ENCODE results near the gene ABCC2.
A peak's percentile ranks its signal among the peaks of the same experiment; 100 is the strongest.
"Not testable (repeated sequence)": the region's sequence is repeated elsewhere in the genome, so short reads cannot be mapped to it uniquely, and the experiment has no call there.

The ABCC2 gene

DNA sequence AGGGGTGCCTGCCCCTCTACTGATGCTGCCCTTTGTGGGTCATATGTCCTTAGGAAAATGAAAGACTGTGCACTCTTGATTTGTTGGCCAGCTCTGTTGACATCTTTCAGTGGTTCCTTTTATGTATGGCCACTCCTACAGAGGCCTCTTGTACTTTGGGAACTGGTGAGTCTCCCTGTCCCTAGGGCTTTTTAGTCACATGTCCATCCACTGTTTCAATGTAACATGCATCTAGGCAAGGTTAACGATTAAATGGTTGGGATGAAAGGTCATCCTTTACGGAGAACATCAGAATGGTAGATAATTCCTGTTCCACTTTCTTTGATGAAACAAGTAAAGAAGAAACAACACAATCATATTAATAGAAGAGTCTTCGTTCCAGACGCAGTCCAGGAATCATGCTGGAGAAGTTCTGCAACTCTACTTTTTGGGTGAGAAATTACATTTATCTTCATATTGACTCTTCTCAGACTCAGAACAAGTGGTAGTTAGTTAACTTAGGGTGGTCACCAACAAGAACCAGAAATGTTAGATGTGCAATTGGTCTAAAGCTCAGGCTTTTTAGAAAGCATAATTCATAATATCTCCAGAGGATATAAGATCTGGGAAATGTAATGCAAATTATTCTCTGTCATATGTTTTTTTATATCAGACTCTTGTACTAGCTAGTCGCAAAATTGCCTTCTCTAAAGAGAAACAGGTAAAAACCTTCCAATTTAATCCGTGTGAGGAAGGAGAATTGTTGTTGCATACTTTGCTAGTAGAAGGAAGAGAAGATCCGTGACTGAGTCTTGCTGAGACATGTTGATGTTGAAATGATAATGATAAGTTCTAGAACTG, at the start of gene ABCC2:
TSS of gene ABCC2 (plus strand) at position 194 of the 840 bp plus-strand sequence. CDS start at position 399, 205 bp downstream.
- no peak for DNase-seq (ENCODE audit: low read depth)

DNA sequence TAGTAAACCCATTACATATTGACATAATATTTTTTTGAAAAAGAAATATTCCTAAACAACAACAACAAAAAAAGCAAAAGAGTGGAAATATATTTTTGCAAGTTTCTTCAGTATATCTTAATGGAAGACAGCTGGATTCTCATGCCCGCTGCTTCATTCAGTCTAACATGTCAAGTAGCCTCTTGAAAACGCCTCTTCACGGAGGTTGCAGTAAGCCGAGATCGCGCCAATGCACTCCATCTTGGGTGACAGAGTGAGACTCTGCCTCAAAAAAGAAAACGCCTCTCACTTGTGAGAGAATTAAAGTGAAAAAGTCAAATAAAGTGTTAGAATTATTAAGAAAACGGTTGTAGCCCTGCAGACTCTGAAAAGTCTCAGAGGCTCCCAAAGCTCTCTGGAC, 49.1 kb upstream of the ABCC2 start:
- DNase-seq (ENCODE audit: low read depth) = peak; percentile 25

DNA sequence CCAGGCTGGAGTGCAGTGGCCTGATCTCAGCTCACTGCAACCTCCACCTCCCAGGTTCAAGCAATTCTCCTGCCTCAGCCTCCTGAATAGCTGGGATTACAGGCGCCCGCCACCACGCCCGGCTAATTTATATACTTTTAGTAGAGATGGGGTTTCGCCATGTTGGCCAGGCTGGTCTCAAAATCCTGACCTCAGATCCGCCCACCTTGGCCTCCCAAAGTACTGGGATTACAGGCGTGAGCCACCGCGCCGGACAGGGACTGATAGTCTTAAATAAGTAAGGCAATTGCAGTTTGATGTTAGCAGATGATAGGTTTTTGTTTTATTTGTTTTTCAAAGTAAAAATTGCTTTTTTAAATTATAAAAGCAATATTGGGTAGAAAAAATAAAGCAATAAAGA, 48.3 kb upstream of the ABCC2 start:
- DNase-seq (ENCODE audit: low read depth) = not testable (repeated sequence)

DNA sequence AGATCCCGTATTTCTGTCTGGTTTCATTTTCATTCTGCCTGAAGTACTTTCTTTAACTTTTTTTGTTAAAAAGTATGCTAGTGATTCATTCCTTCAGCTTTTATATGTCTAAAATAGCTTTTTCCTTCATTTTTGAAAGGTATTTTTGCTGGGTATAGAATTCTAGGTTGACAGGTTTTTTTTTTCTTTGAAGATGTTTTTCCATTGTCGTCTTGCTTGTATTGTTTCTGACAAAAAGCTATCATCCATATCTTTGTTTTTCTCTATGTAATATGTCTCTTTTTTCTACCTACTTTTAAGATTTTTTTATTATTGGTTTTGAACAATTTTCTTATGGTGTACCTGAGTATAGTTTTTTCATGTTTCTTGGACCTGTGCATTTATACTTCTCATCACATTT, 42.2 kb upstream of the ABCC2 start:
- no peak for DNase-seq (ENCODE audit: low read depth)

DNA sequence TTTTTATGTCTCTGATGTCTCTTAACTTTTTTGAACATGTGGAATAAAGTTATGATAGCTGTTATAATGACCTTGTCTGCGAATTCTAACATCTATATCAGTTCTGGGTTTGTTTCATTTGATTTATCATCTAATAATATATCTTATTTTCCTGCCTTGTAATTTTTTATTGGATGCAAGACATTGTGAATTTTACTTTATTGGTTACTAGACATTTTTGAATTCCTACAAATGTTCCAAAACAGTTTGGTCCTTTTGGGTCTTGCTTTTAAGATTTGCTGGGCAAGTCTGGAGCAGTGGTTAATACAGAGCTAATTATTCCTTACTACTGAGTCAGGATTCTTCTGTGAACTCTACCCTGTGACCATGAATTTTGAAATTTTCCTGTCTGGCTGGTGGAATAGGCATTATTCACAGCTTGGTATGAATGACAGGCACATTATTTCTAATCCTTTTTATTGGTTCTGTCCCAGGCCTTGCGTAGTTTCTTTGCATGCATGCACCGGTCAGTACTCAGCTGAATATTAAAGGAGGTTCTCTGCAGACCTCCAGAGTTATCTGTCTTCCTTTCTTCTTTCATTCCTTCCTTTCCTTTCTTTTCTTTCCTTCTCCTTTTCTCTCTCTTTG, 41.4 kb upstream of the ABCC2 start:
- no peak for DNase-seq (ENCODE audit: low read depth)

DNA sequence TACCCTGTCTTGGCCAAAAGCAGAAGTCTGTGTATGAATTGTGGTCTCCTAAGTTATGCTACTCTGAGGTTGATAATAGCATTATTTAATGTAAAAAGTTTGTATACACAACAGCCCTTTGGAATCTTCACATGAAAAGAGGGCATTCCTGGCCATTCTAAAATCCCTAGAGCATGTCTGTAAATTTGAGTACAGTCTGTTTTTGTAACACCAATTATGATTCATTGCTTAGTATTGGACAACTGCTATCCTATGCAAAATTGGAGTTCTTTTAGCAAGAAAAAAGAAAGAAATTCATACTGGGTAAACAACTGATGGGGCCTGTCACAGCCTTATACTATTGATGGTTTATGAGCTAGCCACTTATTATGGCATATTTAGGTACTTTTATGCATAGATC, 40.2 kb upstream of the ABCC2 start:
- peak; percentile 38 for DNase-seq (ENCODE audit: low read depth)

DNA sequence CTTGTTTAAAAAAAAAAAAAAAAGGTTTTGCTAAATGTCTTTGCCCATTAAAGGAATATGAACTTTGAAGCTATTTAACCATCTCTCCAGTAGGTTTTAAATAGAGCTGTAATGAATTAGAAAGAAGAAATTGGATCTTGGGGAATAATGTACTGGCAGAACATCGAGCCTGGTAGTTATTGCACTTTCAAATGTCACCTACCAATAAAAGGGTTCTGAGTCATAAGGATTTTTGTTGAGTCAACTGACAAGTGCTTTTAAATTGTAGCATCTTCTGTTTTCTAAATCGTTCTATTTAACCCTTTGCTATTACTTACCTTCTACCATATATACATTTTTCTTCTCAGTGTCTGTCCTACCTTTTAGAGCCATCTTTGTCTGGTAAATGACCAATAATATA, 39.7 kb upstream of the ABCC2 start:
- peak; percentile 58 for DNase-seq (ENCODE audit: low read depth)

DNA sequence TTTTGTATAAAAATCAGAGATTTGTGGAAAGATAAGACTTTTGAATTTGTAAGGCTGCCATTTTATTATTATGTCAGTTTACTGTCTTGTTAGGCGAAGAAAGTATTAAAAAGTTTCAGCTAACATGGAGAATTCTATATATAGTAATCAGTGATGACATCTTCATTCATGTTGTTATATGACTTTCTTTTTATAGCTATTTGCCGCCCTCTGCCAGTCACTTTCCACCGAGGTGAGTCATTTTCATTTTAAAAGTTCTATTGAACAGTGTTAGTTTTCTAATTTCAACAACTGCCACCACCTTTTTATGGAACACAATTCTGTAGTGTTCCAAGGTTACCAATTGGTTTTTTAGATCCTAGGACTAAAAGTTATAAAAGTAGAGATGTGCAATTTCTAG, 38.6 kb upstream of the ABCC2 start:
- no peak for DNase-seq (ENCODE audit: low read depth)

DNA sequence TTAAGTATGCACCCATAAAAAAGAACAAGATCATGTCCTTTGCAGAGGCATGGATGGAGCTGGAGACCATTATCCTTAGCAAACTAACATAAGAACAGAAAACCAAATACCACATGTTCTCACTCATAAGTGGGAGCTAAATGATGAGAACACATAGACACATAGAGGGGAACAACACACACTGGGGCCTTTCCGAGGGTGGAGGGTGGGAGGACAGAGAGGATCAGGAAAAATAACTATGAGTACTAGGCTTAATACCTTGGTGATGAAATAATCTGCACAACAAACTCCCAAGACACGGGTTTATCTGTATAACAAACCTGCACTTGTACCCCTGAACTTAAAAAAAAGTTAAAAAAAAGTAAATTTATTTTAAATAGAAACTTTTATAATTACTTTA, 36.3 kb upstream of the ABCC2 start:
- DNase-seq (ENCODE audit: low read depth) = not testable (repeated sequence)

DNA sequence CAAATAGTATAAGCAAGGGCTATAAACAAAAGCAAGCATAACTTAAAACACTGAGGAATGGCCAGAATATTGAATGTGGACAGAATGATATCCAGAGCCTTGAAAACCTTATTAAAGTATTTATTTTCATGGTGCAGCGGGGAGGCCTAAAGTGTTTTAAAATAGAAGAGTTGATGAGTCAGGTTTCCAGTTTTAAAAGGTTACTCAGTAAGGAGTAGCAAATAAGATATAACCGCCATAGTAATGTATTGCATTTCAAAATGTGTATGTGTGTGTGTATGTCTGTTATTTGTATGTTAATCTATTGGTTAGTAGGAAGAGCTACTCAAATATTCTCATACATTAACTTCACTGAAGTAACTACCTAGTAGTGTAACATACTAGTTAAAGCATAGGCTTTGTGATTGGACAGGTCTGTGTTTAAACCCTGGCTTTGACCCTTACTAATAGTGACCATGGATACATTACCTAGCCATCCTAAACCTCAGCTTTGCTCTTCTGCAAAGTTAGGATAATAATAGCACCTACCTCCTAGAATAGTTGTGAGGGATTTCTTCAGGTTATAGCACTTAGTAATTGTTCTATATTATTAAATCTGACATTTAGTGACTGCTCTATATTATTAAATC, 33.5 kb upstream of the ABCC2 start:
- DNase-seq (ENCODE audit: low read depth) = no peak

DNA sequence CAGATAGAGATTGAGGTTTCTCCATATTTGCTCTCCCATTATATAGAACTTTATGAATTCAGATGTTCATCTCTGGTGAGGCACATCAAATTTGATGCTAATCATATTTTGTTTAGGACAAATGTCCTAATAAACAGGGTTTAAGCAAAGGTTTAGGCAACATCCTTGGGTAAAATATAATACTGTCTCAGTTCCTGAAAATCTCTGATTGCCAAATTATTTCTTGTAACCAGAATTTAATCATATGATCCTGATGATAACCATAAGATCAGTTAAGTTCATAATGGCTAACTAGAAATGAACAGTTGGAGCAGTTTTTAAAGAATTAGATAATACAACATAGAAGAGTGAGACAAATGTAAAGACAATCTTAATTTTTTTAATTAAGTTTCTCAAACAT, 31.8 kb upstream of the ABCC2 start:
- no peak for DNase-seq (ENCODE audit: low read depth)

DNA sequence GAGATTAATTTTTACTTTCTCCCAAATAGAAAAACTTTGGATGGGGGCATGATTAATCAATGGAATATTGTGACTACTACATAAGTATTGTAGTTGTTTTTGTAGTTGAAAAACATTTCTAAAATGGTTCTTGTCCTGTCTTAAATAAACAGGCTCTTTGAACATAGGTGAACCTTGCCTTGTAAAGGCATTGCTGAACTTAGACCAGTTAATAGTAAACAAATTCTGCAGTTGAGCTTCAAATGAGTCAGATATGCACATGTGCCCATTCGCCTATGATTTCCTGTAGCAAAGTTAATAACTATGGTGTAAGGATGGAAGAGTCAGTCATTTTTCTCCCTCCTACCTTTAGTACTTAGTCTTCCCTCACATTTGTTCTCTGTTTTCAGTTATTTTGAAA, 27.8 kb upstream of the ABCC2 start:
- DNase-seq (ENCODE audit: low read depth) = peak; percentile 74

DNA sequence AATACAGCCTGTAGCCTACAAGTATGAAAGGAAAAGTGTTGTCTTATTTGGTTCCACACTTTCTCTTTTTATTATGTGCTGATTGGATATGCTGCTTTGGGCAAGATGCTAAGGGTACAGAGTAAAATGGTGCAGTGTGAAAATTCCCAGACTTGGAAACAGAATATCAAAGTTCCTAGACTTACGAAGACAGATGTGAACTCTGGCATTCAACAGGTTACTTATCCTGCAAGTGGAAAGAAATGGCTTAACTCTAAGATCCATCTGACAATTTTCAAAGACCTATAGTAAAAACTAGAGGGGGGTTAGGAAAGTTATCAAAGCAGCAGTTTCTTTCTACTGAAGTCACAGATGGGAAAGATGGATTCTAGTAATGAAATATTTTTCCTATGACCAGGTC, 26.3 kb upstream of the ABCC2 start:
- no peak for DNase-seq (ENCODE audit: low read depth)

DNA sequence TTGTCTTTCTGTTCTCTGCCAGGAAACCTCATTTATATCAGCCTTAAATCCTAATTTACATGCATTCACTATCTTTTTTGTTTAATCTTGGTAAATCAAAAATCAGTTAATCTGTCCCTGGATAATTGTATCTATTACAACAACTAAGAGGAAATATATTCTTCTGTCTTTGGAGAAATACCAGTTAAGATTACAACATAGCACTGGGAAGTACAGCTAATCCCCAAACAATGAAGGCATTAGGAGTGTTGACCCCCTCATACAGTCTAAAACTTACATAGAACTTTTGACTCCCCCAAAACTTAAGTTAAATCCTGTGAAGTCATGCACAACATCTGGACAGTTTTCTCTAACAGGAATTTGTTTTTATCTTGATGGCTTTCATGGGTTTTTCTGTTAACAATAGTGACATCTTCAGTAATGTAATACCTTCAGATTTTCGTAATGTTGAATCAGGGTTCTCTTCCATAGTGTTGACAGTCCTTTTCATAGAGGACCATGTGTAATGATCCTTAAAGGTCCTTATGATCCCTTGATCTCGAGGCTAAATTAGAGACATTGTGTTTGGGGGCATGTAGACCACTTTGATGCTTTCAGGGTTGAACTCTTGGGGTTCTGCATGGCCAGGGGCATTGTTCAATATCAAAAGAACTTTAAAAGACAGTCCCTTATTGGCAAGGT, 24.1 kb upstream of the ABCC2 start:
- DNase-seq (ENCODE audit: low read depth) = no peak

DNA sequence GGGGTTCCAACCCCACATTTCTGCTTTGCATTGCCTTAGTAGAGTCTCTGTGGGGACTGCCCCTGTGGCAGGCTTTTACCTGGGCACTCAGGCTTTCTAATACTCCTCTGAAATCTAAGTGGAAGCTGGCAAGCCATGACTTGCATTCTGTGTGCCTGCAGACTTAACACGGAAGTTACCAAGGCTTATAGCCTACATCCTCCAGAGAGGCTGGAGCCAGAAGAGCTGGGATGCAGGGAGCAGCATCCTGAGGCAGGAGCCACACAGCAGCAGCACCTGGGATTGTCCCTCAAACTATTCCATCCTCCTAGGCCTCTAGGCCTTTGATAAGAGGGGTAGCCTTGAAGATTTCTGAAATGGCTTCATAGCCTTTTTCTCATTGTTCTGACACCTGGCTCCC, 22.1 kb upstream of the ABCC2 start:
- no peak for DNase-seq (ENCODE audit: low read depth)

DNA sequence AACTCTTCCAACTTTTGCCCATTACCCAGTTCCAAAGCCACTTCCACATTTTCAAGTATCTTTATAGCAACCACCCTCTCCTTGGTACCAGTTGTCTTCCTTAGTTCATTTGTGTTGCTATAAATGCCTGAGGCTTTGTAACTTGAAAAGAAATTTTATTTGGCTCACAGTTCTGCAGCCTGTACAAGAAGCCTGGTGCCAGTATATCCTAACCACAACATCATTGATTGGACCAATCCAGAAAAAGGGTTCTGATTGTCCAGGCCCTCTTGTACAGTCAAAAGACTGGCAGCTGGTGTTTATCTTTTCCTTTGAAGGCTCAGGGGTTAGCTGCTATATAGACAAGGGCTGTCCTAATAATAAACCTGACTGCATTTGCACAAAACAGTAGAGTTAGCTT, 21.1 kb upstream of the ABCC2 start:
- no peak for DNase-seq (ENCODE audit: low read depth)

DNA sequence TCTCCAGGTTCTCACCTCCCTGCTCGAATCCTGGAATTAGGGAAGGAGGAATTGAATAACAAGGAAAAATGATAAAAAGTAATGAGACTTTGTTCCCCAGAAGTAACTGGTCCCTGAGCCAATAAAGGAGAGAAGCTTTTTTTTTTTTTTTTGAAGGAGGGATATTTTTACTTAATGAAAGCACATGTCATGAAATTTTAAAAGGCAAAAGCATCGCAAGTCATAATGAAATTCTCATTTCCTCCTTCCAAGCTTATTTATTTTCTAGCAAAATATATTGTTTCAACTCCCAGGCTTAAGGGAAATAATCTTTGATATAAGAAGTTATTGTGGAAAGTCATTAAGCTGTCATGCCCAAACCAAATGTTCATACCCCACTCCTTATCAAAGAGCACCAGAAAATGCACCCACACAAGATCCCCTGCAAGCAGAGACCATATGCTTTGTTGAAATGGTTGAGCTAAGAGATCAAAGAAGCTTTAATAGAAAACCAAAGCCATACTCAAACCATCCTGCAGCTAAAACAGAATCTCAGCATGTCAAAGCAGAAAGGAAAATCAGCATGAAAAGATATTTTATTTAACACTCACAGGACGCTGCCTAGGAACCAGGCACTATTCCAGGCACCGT, 16.7 kb upstream of the ABCC2 start:
- DNase-seq (ENCODE audit: low read depth) = no peak

DNA sequence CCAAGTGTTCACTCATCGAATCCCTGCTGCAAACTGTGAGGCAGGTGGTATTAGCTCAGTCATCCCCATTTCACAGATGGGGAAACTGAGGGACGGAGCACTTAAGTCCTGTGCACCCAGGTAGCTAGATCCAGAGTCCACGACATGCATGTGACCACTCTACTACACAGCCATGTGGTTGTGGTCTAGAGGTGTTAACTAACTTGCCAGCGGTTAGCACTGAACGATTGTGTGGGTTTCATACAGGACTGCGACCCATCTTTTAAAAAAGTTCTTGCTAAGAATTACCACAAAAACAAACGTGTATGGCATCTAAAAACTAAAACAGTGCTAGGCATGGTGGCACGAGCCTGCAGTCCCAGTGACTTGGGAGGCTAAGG, 16.1 kb upstream of the ABCC2 start:
- DNase-seq (ENCODE audit: low read depth) = no peak

DNA sequence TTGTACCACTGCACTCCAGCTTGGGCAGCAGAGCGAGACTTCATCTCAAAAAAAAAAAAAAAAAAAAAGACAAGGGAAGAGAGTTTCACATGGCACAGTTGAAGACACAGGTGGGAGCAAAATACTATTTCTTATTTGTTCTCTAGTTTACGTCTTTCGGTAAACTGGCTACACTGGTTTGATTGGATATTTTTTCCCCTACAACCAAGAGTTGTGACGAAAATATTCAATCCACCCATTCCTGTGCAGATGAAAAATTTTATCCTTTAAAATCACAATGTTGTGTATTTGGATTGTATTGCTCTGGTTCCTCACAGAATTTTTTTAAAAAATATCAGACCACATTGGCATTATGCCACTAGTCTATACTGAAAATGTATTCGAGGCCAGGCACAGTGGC, 14.5 kb upstream of the ABCC2 start:
- no peak for DNase-seq (ENCODE audit: low read depth)

DNA sequence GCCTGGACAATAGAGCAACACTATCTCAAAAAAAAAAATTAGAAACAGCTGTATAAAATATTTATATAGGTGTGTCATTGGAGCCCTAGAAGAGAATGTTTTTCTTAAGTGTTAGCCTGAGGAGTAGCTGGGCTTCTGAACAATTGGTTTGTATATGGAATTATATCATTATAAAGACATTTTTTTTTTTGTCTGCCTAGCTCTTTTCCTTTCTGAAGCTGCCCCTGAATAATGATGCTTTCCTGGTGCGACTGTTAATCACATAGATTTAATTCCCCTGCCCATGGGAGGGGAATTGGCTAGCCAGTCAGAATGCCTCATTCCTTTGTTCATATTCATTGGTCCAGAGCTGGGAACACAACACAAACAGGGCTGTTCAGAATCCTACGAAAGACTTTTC, 13.9 kb upstream of the ABCC2 start:
- DNase-seq (ENCODE audit: low read depth) = no peak

DNA sequence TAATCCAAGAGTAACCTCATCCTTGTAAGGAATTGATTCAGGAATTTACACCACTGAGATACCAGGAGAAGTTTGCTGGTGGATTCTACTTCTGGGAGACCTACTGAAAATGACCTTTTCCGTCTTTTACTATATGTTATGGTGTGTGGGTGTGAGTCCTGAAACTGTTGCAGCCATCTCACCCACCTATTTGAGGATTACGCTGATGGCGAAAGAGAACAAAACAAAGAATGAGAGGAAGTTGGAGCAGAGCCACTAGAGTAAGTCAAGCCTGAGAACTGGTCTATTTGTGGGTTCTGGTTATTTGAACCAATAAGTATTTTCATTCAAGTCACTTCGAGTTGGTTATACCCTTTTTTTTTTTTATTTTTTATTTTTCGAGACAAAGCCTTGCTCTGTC, 12.7 kb upstream of the ABCC2 start:
- DNase-seq (ENCODE audit: low read depth) = no peak

DNA sequence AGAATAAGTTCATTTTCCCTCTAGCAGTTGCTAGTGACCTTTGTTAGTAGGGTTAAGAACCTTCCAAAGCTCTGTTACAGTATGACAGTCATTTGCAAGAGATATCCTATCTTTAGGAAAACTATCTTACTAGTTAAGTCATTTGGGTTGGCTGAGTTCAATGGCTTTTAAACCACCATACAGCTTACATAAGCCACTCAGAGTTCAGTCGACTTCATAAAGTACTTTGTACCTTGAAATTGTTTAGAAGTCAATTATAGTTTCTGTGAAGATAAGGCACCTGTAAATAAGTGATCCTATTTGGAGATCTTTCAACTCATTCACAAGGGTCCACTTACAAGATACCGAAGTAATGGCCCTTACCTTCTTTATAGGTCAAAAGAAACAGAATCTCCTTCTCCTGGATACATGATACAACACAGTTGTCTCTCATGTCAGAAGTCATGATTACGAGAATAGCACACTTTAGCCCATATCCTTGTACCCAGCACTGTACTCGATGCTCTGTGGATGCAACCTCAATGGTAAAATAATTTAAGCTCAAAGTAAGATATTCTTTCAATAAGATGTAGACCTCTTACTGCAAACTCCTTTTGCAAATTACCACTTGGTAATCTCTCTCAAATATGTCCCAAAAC, 11.9 kb upstream of the ABCC2 start:
- DNase-seq (ENCODE audit: low read depth) = no peak
